ENCODE results near the gene MLH3.
"Not testable (repeated sequence)": the region's sequence is repeated elsewhere in the genome, so short reads cannot be mapped to it uniquely, and the experiment has no call there.

Gene MLH3

DNA sequence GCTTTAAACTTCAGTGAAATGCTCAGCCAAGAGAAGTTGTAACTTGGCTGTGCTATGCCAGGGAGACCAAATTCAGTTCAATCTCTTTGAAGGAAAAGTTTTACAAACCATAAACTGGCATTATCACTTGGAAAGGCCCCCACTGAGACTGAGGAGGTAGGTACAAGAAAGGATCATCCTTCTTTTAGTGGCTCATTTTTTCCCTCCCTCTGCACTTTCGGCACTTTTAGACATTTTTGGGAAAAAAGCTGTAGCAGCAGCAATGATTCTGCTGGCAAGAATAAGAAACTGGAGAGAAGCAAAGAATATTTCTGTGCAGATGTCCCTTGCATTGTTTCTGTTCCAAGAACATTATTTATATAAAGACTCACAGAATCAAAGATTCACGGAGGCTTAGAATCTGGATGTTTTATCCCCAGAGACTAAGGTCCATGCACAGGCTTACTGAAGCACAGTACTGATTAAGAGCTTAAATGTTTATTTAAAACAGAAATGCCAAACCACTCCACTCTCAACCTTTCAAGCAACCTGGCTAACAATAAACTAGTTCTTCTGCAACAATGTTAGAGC is 30.5 kb upstream of the MLH3 start:
- no peak for TF ChIP-seq JUND (IDR thresholded peaks at IDR 0.05; ENCODE audit: low read depth)
- in situ Hi-C loops (cut with HindIII; ENCODE audit: low pct_unique_long_range_greater_than_20kb, low sequenced_read_pairs), result no loop called here
- DNase-seq (ENCODE audit: low read depth in 1 of 2, low spot score in 1 of 2), result no peak

DNA sequence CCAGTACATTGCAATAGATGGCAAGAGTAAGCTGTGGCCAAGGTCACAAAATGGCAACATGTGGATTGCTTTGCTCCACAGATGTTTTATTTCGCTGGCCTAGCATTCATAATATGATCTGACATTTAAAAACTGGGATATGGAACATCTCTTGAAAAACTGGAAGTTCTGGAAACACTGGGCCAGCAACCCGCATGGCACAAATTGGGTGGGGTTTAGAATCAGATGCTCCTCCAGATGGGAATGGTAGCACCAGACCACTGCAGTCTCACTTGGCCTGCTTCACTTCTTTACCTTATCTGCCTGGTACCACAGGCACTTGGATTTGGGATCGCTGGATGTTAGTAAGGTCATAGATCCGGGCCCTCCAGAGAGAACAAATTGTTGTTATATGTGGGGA is 28.3 kb upstream of the MLH3 start:
- TF ChIP-seq JUND (IDR thresholded peaks at IDR 0.05; ENCODE audit: low read depth), result no peak
- DNase-seq (ENCODE audit: low read depth in 1 of 2, low spot score in 1 of 2), result peak in 1 of 2 experiments; percentile 12
- in situ Hi-C loops (cut with HindIII; ENCODE audit: low pct_unique_long_range_greater_than_20kb, low sequenced_read_pairs), result no loop called here

DNA sequence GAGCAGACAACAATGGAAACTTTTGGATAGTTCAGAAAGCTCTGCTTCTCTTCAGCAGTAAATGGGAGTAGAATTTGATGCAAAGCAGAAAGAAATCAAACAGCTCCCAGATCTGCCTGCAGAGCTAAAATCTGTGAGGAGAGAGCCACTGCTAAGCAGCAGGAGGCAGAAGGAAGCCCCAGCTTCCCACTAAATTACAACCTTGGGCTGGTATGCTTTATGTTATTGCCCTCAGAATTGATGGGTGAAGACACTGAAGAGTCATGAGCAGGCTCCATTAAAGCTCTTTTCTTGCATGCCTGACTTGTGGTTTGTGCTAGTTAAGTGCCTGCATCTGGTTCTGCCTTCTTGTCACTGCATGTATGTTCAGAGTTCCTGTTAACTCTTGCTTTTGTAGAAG is 26.5 kb upstream of the MLH3 start:
- no peak for DNase-seq (ENCODE audit: low read depth in 1 of 2, low spot score in 1 of 2)
- in situ Hi-C loops (cut with HindIII; ENCODE audit: low pct_unique_long_range_greater_than_20kb, low sequenced_read_pairs), result no loop called here
- TF ChIP-seq JUND (IDR thresholded peaks at IDR 0.05; ENCODE audit: low read depth), result no peak

DNA sequence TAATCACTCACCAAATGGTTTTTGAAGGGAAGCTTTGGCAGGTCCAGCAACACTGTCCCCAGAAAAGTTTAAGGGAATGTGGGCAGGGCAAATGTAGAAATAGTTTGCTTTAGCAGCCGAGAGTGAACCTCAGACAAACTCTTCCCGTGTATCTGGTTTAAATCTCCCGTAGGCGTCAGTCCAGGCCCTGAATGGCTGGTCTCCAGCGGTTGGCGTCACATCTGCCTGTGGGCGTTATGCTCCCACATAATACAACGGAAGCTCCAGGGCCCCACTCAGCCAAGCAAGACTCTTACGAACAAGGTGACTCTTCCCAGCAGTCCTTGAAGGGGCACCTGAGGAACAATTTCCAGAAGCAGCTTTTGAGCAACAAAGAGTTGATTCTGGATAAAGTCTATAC is 19.1 kb upstream of the MLH3 start:
- peak in 1 of 2 experiments; percentile 75 for DNase-seq (ENCODE audit: low read depth in 1 of 2, low spot score in 1 of 2)
- TF ChIP-seq JUND (IDR thresholded peaks at IDR 0.05; ENCODE audit: low read depth), result no peak
- in situ Hi-C loops (cut with HindIII; ENCODE audit: low pct_unique_long_range_greater_than_20kb, low sequenced_read_pairs), result no loop called here

DNA sequence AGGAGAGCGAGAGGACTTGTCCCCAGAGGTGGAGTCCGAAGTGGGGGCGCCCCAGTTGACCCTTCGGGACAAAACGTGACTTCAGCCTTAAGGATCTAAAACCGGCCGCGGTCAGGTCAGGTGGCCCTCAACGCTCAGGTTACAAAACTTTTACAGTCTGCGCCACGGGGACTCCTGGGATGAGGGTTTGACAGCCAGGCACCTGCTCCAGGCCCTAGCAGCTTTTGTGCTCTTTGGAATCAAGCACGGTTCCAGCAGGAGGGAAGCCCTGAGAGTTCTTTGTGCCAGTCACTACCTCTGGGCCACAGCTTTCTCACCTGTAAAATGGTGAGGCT is 18.5 kb upstream of the MLH3 start:
- no peak for TF ChIP-seq JUND (IDR thresholded peaks at IDR 0.05; ENCODE audit: low read depth)
- no peak for DNase-seq (ENCODE audit: low read depth in 1 of 2, low spot score in 1 of 2)
- in situ Hi-C loops (cut with HindIII; ENCODE audit: low pct_unique_long_range_greater_than_20kb, low sequenced_read_pairs), result no loop called here

DNA sequence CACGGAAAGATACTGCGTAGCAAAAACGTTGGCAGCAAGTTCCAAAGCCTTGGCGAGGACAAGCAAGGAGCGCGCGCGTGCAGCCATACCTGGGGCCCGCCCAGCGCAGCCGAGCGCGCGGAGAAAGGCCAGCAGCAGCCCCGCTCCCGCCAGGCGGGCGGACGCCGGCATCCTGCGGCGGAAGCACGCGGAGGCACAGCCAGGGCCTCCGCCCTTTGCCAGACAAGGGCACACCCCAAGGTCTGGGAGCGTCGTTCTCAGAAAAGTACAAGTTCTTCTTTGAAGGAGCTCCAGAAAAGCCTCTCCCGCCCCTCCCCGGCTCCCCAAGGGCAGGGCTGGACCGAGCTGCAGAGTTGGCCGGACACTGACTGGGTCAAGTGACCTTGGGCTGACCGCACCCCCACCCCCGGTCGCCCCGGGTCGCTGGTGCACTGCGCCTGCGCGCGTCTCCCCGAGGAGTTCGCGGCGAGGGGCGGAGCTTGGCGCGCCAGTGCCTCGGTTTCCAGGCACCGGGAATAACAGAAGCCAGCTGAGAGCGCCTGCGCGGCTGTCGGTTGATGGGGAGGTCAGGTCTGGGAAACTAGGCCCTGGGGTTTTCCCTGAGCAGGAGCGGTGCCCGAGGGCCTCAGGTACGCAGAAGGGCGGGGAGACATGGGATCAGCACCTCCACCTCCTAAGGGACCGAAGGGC is 18.0 kb upstream of the MLH3 start, which contains the start of gene ZC2HC1C:
TSS of gene ZC2HC1C (plus strand) at position 521 of the 690 bp plus-strand sequence. CDS start 933 bp downstream, outside the sequence.
- TF ChIP-seq JUND (IDR thresholded peaks at IDR 0.05; ENCODE audit: low read depth), result no peak
- peak; percentile 80 to 95 for DNase-seq (ENCODE audit: low read depth in 1 of 2, low spot score in 1 of 2)
- in situ Hi-C loops (cut with HindIII; ENCODE audit: low pct_unique_long_range_greater_than_20kb, low sequenced_read_pairs), result no loop called here

DNA sequence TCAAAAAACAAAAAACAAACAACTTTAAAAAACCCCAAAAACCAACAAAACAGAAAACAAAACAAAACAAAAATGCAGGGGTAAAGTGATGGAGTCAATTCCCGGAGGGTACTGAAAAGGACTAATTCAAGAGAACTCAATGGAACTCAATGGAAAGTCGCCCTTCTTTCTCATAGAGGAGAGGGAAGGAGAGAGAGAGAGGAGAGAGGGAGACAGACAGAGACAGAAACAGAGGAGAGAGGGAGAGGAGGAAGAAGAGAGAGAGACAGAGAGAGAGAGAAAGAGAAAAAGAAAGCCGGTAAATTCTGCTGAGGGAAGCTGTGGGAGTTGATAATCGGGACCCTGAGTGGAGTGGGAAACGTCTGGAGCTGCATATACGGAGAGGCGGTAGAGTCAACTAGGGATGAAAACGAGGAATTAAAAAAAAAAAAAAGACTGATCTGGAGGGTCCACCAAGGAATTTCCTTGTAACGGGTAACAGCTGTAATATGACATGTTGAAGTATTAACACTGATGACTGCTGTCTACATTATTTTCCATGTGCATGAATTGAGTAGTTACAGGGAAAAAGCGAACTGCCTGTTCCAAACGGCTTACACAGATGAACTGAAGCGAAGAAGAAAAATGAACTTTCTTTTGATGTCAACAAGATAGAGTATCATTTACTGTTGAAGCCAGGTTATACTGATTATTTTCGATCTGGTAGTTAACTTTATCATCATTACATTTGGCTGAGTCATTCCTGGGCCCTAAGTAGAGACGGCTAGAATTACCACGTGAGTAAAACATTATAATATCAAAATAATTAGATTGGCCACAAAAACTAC is 17.2 kb upstream of the MLH3 start:
- peak in 1 of 2 experiments; percentile 15 for DNase-seq (ENCODE audit: low read depth in 1 of 2, low spot score in 1 of 2)

DNA sequence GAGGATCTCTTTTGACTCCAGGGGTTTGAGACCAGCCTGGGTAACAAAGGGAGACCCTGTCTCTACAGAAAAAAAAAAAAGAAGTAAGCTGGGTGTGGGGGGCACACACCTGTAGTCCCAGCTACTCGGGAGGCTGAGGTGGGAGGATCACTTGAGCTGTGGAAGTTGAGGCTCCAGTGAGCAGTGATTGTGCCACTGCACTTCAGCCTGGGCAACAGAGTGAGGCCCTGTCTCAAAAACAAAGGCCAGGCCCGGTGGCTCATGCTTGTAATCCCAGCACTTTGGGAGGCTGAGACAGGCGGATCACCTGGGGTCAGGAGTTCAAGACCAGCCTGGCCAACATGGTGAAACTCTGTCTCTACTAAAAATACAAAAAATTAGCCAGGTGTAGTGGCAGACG is 16.5 kb upstream of the MLH3 start:
- in situ Hi-C loops (cut with HindIII; ENCODE audit: low pct_unique_long_range_greater_than_20kb, low sequenced_read_pairs), result not testable (repeated sequence)

More for the DNA sequence above, 17.2 kb upstream of the MLH3 start:
- no peak for TF ChIP-seq JUND (IDR thresholded peaks at IDR 0.05; ENCODE audit: low read depth)
- in situ Hi-C loops (cut with HindIII; ENCODE audit: low pct_unique_long_range_greater_than_20kb, low sequenced_read_pairs), result no loop called here

DNA sequence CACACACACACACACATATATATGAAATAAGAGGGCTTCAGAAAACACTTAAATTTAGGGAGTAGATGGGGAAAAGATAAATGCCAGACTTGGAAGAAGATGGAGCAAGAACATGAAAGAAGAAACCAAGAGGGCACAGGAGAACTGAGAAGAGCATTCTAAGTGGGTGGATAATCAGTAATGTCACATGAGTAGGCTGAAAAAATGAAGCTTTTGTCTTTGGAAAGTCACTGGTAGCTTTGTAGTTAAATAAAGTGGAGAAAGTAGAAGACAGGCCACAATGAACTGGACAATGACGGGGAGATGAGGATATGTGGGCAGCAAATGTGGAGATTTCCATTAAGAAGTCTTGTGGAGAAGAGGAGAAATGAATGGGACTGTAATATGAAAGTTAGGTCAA is 15.9 kb upstream of the MLH3 start:
- no peak for DNase-seq (ENCODE audit: low read depth in 1 of 2, low spot score in 1 of 2)
- in situ Hi-C loops (cut with HindIII; ENCODE audit: low pct_unique_long_range_greater_than_20kb, low sequenced_read_pairs), result no loop called here
- no peak for TF ChIP-seq JUND (IDR thresholded peaks at IDR 0.05; ENCODE audit: low read depth)

More for the DNA sequence above, 16.5 kb upstream of the MLH3 start:
- DNase-seq (ENCODE audit: low read depth in 1 of 2, low spot score in 1 of 2), result not testable (repeated sequence)

DNA sequence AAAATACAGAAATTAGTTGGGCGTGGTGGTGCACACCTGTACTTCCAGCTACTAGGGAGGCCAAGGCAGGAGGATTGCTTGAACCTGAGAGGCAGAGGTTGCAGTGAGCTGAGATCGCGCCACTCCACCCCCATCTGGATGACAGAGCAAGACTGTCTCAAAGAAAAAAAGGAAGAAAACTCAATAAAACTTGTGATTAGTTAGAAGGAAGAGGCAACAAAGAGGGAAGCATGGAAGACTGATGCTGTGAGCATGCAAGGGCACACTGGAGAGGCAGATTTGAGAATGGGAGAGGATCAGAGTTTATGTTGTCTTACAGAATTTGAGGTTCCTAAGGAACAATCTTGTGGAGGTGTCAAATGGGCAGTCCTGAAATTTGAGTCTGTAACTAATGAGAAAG is 15.4 kb upstream of the MLH3 start:
- TF ChIP-seq JUND (IDR thresholded peaks at IDR 0.05; ENCODE audit: low read depth), result no peak
- in situ Hi-C loops (cut with HindIII; ENCODE audit: low pct_unique_long_range_greater_than_20kb, low sequenced_read_pairs), result no loop called here
- no peak for DNase-seq (ENCODE audit: low read depth in 1 of 2, low spot score in 1 of 2)

DNA sequence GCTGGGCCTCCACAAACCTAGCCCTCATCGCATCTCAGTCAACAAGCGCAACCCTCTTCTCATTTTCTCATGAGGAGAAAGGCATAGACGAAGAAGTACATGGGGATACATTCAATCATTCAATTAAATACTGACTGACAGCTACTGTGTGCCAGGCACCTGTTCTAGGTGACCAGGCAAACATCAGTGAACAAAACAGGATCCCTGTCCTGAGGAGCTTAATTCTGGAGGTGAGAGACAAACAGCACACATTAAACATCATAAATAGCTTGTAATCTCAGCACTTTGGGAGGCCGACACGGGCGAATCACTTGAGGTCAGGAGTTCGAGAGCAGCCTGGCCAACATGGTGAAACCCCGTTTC is 12.9 kb upstream of the MLH3 start:
- TF ChIP-seq JUND (IDR thresholded peaks at IDR 0.05; ENCODE audit: low read depth), result no peak
- in situ Hi-C loops (cut with HindIII; ENCODE audit: low pct_unique_long_range_greater_than_20kb, low sequenced_read_pairs), result no loop called here
- DNase-seq (ENCODE audit: low read depth in 1 of 2, low spot score in 1 of 2), result no peak

DNA sequence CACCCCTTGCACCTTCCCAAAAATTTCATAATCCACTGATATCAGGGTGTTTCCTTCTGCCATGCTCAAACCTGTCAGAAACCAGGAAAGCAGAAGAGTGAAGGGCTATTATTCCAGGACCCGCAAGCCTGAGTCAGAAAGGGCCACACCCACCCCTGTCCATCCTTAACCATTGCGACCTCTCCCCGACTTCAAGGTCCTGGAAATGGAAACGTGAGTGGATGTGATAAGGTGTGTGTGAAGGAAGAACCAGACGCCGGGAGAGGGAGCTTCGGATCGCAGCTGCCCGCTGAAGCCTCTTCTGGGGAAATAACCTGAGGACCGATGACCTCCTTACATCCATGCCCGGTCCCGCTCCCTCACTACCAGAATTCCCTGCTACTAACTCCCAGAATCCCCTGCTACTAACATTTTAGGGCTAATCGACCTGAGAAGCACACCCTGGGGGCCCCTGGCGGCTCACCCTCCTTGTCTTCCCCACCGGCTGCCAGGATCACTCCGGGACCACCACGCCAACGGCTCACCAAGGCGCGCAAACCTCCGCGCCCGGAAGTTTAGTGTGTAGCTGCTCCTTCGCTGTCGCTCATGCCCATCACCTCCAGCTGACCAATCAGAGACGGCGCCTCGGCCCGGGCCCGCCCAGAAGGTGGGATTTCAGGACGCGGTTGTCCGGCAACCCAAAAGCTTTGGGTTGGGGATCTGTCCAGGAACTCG is 12.4 kb upstream of the MLH3 start, which contains the start of gene ACYP1:
TSS of gene ACYP1 (minus strand) at position 534 of the 714 bp plus-strand sequence. CDS start at position 63, 471 bp downstream.
- in situ Hi-C loops (cut with HindIII; ENCODE audit: low pct_unique_long_range_greater_than_20kb, low sequenced_read_pairs), result no loop called here
- no peak for TF ChIP-seq JUND (IDR thresholded peaks at IDR 0.05; ENCODE audit: low read depth)
- peak; percentile 77 to 95 for DNase-seq (ENCODE audit: low read depth in 1 of 2, low spot score in 1 of 2)

Measured in T47D (cell line).